Measurements from ENCODE around the gene NR5A1.

DNA sequence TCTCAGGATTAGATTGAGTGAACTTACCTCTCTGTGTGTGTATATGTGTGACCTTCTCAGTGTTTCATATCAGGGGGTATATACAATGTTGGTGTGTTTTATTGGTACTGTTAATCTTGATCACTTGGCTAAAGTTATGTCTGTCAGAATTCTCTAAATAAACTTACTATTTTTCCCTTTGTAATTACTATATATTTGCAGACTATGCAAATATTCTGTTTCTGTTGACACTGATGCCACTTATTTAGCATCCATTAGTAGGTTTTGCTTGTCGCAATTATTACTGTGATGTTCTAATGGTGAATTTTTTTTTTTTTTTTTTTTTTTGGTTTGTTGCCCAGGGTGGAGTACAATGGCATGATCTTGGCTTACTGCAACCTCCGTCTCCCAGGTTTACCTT lies 42.9 kb upstream of the NR5A1 start:
- no peak for TF ChIP-seq POLR2A (IDR thresholded peaks at IDR 0.05)
- TF ChIP-seq, protein P1, sequence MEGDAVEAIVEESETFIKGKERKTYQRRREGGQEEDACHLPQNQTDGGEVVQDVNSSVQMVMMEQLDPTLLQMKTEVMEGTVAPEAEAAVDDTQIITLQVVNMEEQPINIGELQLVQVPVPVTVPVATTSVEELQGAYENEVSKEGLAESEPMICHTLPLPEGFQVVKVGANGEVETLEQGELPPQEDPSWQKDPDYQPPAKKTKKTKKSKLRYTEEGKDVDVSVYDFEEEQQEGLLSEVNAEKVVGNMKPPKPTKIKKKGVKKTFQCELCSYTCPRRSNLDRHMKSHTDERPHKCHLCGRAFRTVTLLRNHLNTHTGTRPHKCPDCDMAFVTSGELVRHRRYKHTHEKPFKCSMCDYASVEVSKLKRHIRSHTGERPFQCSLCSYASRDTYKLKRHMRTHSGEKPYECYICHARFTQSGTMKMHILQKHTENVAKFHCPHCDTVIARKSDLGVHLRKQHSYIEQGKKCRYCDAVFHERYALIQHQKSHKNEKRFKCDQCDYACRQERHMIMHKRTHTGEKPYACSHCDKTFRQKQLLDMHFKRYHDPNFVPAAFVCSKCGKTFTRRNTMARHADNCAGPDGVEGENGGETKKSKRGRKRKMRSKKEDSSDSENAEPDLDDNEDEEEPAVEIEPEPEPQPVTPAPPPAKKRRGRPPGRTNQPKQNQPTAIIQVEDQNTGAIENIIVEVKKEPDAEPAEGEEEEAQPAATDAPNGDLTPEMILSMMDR (IDR thresholded peaks at IDR 0.05): no peak
- TF ChIP-seq EP300 (IDR thresholded peaks at IDR 0.05): no peak
